Activated T-helper 1 cell treated with anti-CD3 and anti-CD28 coated beads, Interleukin-12 subunit alpha, Interleukin-12 subunit beta, Interleukin-2, Interleukin-4 antibody, amounts not matched to agents 30 ng/mL and 10 ng/mL and 1 ng/mL, durations not matched to agents 14 hours and 24 hours and 36 hours (primary cell): ENCODE measurements around the gene TBL1XR1. TPM values are rescaled to one million over a fixed set of nuclear protein-coding genes. Genes with fewer than 3 reads are reported as not detected.

ENCODE experiments used
- DNase-seq: peaks from one replicate; pipeline ENCODE4 v3.0.0; 2021; ENCODE audit warnings: low spot score
- H3K27ac Mint-ChIP-seq: one replicate; pipeline ENCODE4 v1.8.0; 2021; ENCODE audit warnings: mild to moderate bottlenecking, mixed read lengths
- H3K27me3 Mint-ChIP-seq: one replicate; pipeline ENCODE4 v1.8.0; 2022; ENCODE audit warnings: mild to moderate bottlenecking, moderate library complexity, mixed read lengths; ENCODE audit not compliant: insufficient read depth
- H3K36me3 Mint-ChIP-seq: one replicate; pipeline ENCODE4 v1.8.0; 2021; ENCODE audit warnings: low read depth, mixed read lengths
- H3K4me1 Mint-ChIP-seq: one replicate; pipeline ENCODE4 v1.8.0; 2021; ENCODE audit warnings: low read depth, mixed read lengths
- H3K4me3 Mint-ChIP-seq: one replicate; pipeline ENCODE4 v1.8.0; 2021; ENCODE audit warnings: mild to moderate bottlenecking, moderate library complexity, mixed read lengths
- H3K9me3 Mint-ChIP-seq: one replicate; pipeline ENCODE4 v1.8.0; 2021; ENCODE audit warnings: mixed read lengths
- intact Hi-C: fragments of 100-400 bp; cut with micrococcal nuclease; formaldehyde crosslinking; loops from one replicate; pipeline ENCODE4 v1.15.1; 2024
- total RNA-seq: library from RNA; stranded (reverse); gene quantifications from 2 replicates; pipeline ENCODE4 v1.2.3, GENCODE V29; 2022

The TBL1XR1 gene
- total RNA-seq, 1 donor from 2014 or later, result 190 TPM

- Mint-ChIP-seq H3K9me3 (no peaks in the 10 kb centered on the region), H3K36me3 (peaks cover 9% of the 10 kb centered on the region), H3K4me1 (peaks cover 5% of the 10 kb centered on the region), H3K27ac (peak overlapping the region; percentile 67), H3K4me3 (peak overlapping the region; percentile 12), H3K27me3 (no peaks in the 10 kb centered on the region)
- DNase-seq, result no peak
- intact Hi-C loops, result loop anchor here (1.0 to 10.0 kb wide), 6 partner anchors 85 to 1329 kb away; no protein-coding TSS in a partner anchor
Observed at GRCh38 chr3:177055605-177056571, 141.4 kb downstream of the TBL1XR1 start.

DNA sequence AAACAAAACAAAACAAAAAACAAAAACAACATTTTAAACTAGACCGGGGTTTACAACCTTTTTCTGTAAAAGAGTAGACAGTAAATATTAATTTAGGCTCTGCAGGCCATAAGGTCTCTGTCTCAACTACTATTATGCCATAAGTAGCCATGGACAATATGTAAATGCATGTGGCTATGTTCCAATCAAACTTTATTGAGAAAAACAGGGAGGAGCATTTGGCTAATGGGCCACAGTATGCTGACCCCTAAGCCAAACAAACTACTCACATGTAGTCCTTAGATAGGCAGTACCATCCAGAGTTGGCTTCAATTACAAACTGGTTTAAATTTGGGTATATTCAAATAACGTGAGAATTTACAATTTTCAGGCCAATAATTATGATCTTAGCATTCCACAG lies 144.2 kb downstream of the TBL1XR1 start:
- H3K4me1 Mint-ChIP-seq, result peaks cover 11% of the 10 kb centered on the region
- no peak overlapping the region for H3K4me3 Mint-ChIP-seq
- no peak for DNase-seq
- peaks cover 28% of the 10 kb centered on the region for H3K36me3 Mint-ChIP-seq
- H3K9me3 Mint-ChIP-seq, result no peaks in the 10 kb centered on the region
- intact Hi-C loops, result loop anchor here (10.0 kb wide), 1 partner anchor 1332 kb away; no protein-coding TSS in a partner anchor
- H3K27ac Mint-ChIP-seq, result no peak overlapping the region
- H3K27me3 Mint-ChIP-seq, result no peaks in the 10 kb centered on the region

DNA sequence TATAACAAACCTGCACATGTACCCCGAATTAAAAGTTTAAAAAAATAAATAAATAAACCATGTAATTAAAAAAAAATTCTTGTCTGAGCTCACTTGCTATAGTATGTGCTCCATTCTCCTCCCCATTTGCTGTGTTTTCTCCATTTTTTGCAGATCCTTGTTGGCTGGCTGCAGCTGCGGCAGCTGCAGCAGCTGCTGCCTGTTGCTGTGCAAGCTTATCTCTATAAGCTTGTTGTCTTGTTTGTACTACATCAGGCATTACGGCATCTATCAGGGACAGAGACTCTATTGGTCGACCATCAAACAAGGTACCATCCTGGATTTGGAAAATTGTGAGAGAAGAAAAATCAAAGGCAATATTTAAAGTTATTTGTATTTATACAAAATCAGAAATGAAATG lies 145.9 kb downstream of the TBL1XR1 start:
- H3K4me1 Mint-ChIP-seq, result peaks cover 11% of the 10 kb centered on the region
- no peaks in the 10 kb centered on the region for H3K9me3 Mint-ChIP-seq
- DNase-seq, result no peak
- peak overlapping the region; percentile 65 for H3K27ac Mint-ChIP-seq
- H3K27me3 Mint-ChIP-seq, result no peaks in the 10 kb centered on the region
- intact Hi-C loops, result loop anchor here (1.0 to 10.0 kb wide), 3 partner anchors 307 to 1333 kb away; no protein-coding TSS in a partner anchor
- H3K36me3 Mint-ChIP-seq, result peaks cover 38% of the 10 kb centered on the region
- H3K4me3 Mint-ChIP-seq, result no peak overlapping the region

DNA sequence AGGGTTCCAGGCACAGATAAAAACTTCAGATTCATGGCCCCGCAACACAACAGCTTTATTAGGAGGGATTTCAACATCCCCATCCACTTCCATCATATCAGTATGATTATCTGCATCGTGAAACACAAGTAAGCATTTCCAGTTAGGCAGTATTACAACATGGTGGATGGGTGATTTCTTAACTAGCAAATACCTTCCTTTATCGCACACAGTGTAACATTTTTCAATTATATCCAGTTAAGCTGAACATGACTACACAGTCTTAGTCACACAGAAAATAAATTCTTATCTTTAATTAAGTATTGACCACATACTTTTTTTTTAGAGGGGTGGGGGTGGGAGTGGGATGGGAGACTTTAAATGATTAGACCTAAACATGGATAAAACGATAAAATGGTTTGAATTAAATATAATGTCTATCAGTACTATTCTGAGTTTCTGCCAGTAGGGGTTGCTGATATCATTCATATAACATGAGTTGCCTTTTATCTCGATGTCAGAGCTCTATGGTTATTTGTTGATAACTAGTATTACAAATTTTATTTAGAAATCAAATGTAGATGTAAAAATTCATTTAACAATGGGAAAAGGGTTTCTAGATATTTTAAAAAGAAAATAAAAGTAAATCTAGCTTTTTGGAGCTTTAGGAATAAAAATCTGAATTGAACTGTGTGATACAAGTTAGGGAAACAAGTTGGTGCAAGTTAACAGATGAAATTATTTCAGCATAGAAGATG lies 146.6 kb downstream of the TBL1XR1 start:
- intact Hi-C loops, result loop anchor here (1.0 to 10.0 kb wide), 5 partner anchors 147 to 1334 kb away; partner anchors contain the start of gene TBL1XR1
- Mint-ChIP-seq H3K27me3 (no peaks in the 10 kb centered on the region), H3K9me3 (no peaks in the 10 kb centered on the region), H3K4me1 (peaks cover 11% of the 10 kb centered on the region), H3K4me3 (no peak overlapping the region), H3K27ac (no peak overlapping the region), H3K36me3 (peaks cover 43% of the 10 kb centered on the region)
- no peak for DNase-seq

- Mint-ChIP-seq H3K36me3 (peaks cover 66% of the 10 kb centered on the region), H3K27ac (no peak overlapping the region), H3K4me1 (peaks cover 30% of the 10 kb centered on the region), H3K27me3 (no peaks in the 10 kb centered on the region), H3K4me3 (no peak overlapping the region), H3K9me3 (no peaks in the 10 kb centered on the region)
- no peak for DNase-seq
- intact Hi-C loops, result no loop called here
Observed at GRCh38 chr3:177045767-177046166, 151.5 kb downstream of the TBL1XR1 start.

DNA sequence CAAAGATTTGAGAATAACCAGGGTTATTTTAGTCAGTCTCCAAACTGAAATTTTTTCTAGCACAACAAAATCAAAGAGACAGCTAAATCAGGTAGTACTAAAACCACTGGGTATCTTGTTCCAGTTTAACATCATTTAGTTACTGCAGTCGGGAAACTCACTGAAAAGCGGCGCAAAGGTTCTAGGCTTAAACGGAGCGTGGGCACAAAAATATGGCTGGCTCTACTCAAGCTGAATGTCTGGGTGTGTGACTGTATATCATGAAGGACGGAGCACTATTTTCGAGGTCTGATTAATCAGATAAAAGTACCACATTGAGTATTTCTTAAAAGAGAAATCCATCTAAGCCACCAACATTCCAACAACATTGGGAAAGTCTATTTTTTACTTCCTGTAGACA lies 152.1 kb downstream of the TBL1XR1 start:
- intact Hi-C loops, result no loop called here
- no peak overlapping the region for H3K27ac Mint-ChIP-seq
- H3K4me1 Mint-ChIP-seq, result peaks cover 32% of the 10 kb centered on the region
- H3K9me3 Mint-ChIP-seq, result no peaks in the 10 kb centered on the region
- H3K4me3 Mint-ChIP-seq, result no peak overlapping the region
- DNase-seq, result no peak
- no peaks in the 10 kb centered on the region for H3K27me3 Mint-ChIP-seq
- H3K36me3 Mint-ChIP-seq, result peaks cover 62% of the 10 kb centered on the region

GRCh38 chr3:177041730-177042551 lies 155.3 kb downstream of the TBL1XR1 start:
- Mint-ChIP-seq H3K9me3 (no peaks in the 10 kb centered on the region), H3K36me3 (peaks cover 60% of the 10 kb centered on the region), H3K4me3 (peak overlapping the region; percentile 28), H3K4me1 (peaks cover 44% of the 10 kb centered on the region), H3K27ac (peak overlapping the region; percentile 79), H3K27me3 (no peaks in the 10 kb centered on the region)
- intact Hi-C loops, result loop anchor here (5.0 kb wide), 1 partner anchor 960 kb away; no protein-coding TSS in a partner anchor
- no peak for DNase-seq

- peak overlapping the region; percentile 28 for H3K4me3 Mint-ChIP-seq
- peaks cover 60% of the 10 kb centered on the region for H3K36me3 Mint-ChIP-seq
- H3K27me3 Mint-ChIP-seq, result no peaks in the 10 kb centered on the region
- intact Hi-C loops, result loop anchor here (5.0 kb wide), 1 partner anchor 961 kb away; no protein-coding TSS in a partner anchor
- DNase-seq, result no peak
- no peaks in the 10 kb centered on the region for H3K9me3 Mint-ChIP-seq
- peak overlapping the region; percentile 79 for H3K27ac Mint-ChIP-seq
- peaks cover 44% of the 10 kb centered on the region for H3K4me1 Mint-ChIP-seq
Observed at GRCh38 chr3:177041021-177041729, 156.1 kb downstream of the TBL1XR1 start.

GRCh38 chr3:177039490-177040274 lies 157.6 kb downstream of the TBL1XR1 start:
- DNase-seq, result no peak
- no peak overlapping the region for H3K4me3 Mint-ChIP-seq
- intact Hi-C loops, result loop anchor here (5.0 kb wide), 1 partner anchor 963 kb away; no protein-coding TSS in a partner anchor
- peaks cover 51% of the 10 kb centered on the region for H3K4me1 Mint-ChIP-seq
- no peak overlapping the region for H3K27ac Mint-ChIP-seq
- peaks cover 57% of the 10 kb centered on the region for H3K36me3 Mint-ChIP-seq
- no peaks in the 10 kb centered on the region for H3K9me3 Mint-ChIP-seq
- no peaks in the 10 kb centered on the region for H3K27me3 Mint-ChIP-seq

DNA sequence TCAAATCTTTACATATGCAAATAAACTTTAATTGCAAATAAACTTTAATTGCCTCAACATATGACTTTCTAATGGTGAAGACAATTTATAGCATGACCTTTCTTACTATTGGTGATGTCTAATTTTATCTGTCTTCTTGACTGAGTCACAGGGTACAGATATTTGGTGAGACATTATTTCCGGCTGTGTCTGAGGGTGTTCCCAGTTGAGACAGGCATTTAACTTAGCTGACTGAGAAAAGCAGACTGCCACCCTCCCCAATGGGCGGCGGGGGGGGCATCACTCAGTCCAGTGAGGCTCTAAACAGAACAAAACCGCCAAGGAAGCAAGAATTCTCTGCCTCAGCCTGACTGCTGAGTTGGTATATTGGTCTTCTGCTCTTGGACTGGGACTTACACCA lies 160.0 kb downstream of the TBL1XR1 start:
- Mint-ChIP-seq H3K4me1 (peaks cover 42% of the 10 kb centered on the region), H3K27ac (no peak overlapping the region), H3K27me3 (no peaks in the 10 kb centered on the region), H3K9me3 (no peaks in the 10 kb centered on the region), H3K4me3 (no peak overlapping the region), H3K36me3 (peaks cover 48% of the 10 kb centered on the region)
- intact Hi-C loops, result no loop called here
- no peak for DNase-seq

GRCh38 chr3:177035676-177036075 lies 161.6 kb downstream of the TBL1XR1 start:
- Mint-ChIP-seq H3K27me3 (no peaks in the 10 kb centered on the region), H3K27ac (no peak overlapping the region), H3K4me1 (peaks cover 28% of the 10 kb centered on the region), H3K9me3 (no peaks in the 10 kb centered on the region), H3K4me3 (no peak overlapping the region), H3K36me3 (peaks cover 41% of the 10 kb centered on the region)
- DNase-seq, result no peak
- intact Hi-C loops, result no loop called here
